ENCODE measurements around the gene RMC1. TPM values are rescaled to one million over a fixed set of nuclear protein-coding genes. Genes with fewer than 3 reads are reported as not detected.
"Not testable (repeated sequence)": the region's sequence is repeated elsewhere in the genome, so short reads cannot be mapped to it uniquely, and the experiment has no call there.

The RMC1 gene
- total and polyA plus RNA-seq, 5 donors, result 12.2 to 17.6 (median 14.1) TPM

DNA sequence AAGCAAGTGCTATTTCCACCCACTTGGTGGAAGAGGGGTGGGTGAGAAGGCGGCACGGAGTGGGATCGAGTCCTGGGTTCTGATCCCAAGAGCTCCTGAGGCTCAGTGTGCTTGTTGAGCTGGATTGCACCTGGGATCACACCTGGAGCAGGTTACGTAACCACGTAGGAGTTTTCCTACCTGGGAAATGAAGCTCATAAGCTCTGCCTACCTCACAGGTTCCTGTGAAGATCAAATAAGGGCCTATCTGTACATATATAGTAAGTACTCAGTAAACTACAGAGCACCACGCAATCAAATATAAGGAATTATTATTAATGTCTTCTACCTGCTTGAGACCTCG is 72.0 kb downstream of the RMC1 start:
- 96% methylated on average over 7 of the region's 7 CpGs for WGBS
- intact Hi-C loops (cut with DNase I), result no loop called here
- Histone ChIP-seq H3K27me3 (ENCODE audit: control insufficient read depth, insufficient read depth) (no peaks in the 10 kb centered on the region), H3K27ac (ENCODE audit: low read length) (no peak overlapping the region), H3K4me1 (ENCODE audit: control insufficient read depth, insufficient read depth, low read length) (peaks cover 4% of the 10 kb centered on the region), H3K4me3 (ENCODE audit: low read length) (no peak overlapping the region), H3K9me3 (ENCODE audit: control insufficient read depth, low read length) (no peaks in the 10 kb centered on the region)
- no peak for DNase-seq
- ATAC-seq, result no peak

DNA sequence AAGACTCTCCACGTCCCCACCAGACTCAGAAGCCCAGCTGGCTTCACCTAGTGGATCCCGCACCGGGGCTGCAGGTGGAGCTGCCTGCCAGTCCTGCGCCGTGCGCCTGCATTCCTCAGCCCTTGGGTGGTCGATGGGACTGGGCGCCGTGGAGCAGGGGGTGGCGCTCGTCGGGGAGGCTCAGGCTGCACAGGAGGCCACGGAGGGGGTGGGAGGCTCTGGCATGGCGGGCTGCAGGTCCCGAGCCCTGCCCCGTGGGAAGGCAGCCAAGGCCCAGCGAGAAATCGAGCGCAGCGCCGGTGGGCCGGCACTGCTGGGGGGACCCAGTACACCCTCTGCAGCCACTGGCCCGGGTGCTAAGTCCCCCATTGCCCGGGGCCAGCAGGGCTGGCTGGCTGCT is 74.2 kb downstream of the RMC1 start:
- 97% methylated on average over 24 of the region's 24 CpGs for WGBS
- H3K27ac ChIP-seq (ENCODE audit: low read length); H3K27me3 ChIP-seq (ENCODE audit: control insufficient read depth, insufficient read depth); H3K4me3 ChIP-seq (ENCODE audit: low read length); intact Hi-C loops (cut with DNase I); ATAC-seq; H3K9me3 ChIP-seq (ENCODE audit: control insufficient read depth, low read length); DNase-seq: not testable (repeated sequence)
- peaks cover 11% of the 10 kb centered on the region for H3K4me1 ChIP-seq (ENCODE audit: control insufficient read depth, insufficient read depth, low read length)

DNA sequence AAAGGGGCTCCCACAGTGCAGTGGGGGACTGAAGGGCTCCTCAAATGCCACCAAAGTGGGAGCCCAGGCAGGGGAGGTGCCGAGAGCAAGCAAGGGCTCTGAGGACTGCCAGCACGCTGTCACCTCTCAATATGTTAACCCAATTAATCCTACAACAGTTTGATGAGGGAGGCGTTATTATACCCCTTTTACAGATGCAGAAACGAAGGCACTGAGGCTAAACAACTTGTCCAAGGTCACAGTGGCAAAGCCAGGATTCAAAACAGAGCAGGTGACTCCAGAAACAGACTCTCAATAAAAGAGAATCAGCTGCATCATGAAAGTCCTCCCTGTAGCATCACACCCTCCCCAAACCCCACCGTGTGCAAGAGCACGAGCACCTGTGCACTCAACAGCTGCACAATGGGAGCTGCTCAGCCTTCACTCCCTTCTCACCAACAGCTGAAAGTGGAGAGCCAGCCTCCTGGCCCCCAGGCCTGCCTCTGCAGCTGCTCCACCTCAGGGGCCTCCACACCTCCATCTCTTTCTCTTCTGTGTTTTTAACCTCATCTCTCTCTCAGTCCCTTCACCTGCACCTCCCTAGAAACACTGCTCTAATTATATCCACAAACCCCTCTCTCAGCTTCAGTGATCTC is 74.9 kb downstream of the RMC1 start:
- no peak overlapping the region for H3K27ac ChIP-seq (ENCODE audit: low read length)
- no peak overlapping the region for H3K4me3 ChIP-seq (ENCODE audit: low read length)
- no peaks in the 10 kb centered on the region for H3K27me3 ChIP-seq (ENCODE audit: control insufficient read depth, insufficient read depth)
- H3K9me3 ChIP-seq (ENCODE audit: control insufficient read depth, low read length), result no peaks in the 10 kb centered on the region
- DNase-seq (no peak), ATAC-seq (no peak)
- H3K4me1 ChIP-seq (ENCODE audit: control insufficient read depth, insufficient read depth, low read length), result peaks cover 13% of the 10 kb centered on the region
- intact Hi-C loops (cut with DNase I), result no loop called here
- 90% methylated on average over 6 of the region's 6 CpGs for WGBS

DNA sequence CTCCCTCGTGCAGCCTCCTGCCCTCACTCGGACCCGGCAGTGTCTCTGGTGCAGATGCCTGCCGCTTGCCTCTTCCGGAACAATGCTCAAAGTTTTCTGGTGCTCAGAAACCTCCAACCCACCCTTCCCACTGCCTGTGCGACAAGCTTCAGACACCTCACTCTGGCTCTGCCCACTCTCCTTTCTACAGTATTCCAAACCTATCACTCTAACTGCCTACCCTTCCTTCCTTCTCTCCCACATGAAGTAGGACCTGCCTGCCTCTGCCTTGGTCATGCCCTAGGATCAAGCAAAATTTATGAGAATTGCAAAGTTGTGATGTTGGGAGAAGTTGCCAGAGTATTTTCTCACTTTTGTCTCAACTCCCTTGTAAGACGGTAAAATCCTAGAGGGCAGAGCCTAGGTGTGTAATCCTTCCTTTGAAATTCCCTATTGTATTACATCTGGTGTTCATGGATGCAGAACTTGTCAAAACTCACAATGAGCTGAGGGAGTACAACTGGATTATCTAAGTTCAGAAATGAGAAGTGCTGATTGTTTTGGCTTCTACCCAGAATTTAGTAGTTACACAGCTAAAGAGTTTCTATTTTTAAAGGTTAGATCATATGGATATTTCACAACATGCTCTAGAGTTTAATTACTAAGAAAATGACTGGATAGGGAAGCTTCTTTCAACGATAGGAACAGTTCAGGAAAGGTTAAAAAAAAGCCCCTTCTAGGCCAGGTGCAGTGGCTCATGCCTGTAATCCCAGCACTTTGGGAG is 75.8 kb downstream of the RMC1 start:
- no peaks in the 10 kb centered on the region for H3K27me3 ChIP-seq (ENCODE audit: control insufficient read depth, insufficient read depth)
- 85% methylated on average over 8 of the region's 8 CpGs for WGBS
- DNase-seq (no peak), ATAC-seq (peak in 1 of 2 donors; percentile 40)
- intact Hi-C loops (cut with DNase I), result no loop called here
- peaks cover 13% of the 10 kb centered on the region for H3K4me1 ChIP-seq (ENCODE audit: control insufficient read depth, insufficient read depth, low read length)
- no peaks in the 10 kb centered on the region for H3K9me3 ChIP-seq (ENCODE audit: control insufficient read depth, low read length)
- H3K27ac ChIP-seq (ENCODE audit: low read length), result no peak overlapping the region
- H3K4me3 ChIP-seq (ENCODE audit: low read length), result no peak overlapping the region

DNA sequence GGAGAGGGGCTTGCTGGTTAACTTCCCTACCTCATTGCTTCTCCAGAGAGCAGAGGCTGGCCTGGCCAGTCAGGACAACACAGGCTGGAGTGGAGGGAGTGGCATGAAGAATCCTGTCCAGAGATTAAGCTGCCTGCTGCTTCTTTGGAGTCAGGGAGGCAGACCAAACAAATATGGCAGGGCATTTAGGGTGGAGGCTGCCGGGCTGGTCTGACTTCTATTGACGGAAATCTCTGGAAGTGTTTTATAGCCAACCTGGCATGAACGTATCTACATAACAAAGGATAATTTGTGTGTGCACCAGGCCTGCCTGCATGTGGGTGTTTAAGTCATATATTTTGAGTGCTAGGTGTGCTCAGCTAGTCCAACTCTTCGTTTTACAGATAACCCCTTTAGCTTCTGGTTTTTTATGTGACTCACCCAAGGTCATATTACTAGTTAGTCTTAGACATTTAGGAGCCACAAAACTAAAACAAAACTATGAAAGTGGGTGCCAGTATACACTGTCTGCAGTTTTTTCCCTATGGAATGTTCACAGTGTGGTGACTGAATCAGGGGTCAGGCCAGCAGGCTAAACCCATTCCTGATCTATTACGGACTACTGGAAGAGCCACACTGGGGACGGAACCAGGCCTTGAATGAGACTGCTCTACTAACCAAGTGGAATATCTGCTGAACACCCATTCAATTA is 77.5 kb downstream of the RMC1 start:
- DNase-seq (no peak), ATAC-seq (no peak)
- intact Hi-C loops (cut with DNase I), result loop anchor here in 1 of 4 donors (10.0 kb wide), 1 partner anchor 66 kb away; no protein-coding TSS in a partner anchor
- H3K4me3 ChIP-seq (ENCODE audit: low read length), result no peak overlapping the region
- no peaks in the 10 kb centered on the region for H3K27me3 ChIP-seq (ENCODE audit: control insufficient read depth, insufficient read depth)
- WGBS, result 90% methylated on average over 6 of the region's 6 CpGs
- H3K9me3 ChIP-seq (ENCODE audit: control insufficient read depth, low read length), result no peaks in the 10 kb centered on the region
- H3K27ac ChIP-seq (ENCODE audit: low read length), result no peak overlapping the region
- H3K4me1 ChIP-seq (ENCODE audit: control insufficient read depth, insufficient read depth, low read length), result peaks cover 13% of the 10 kb centered on the region

Other genes starting within 250 kb of the RMC1 start
- gene RIOK3, start 50.2 kb upstream of the RMC1 start, total RNA-seq, result 10 to 100 TPM; 49.0 to 52.3 (median 50.8) TPM
- gene RIOK3, start 50.2 kb upstream of the RMC1 start, polyA plus RNA-seq, result 31.3 TPM
- gene NPC1, start 83.0 kb downstream of the RMC1 start, total RNA-seq, result 10 to 100 TPM; 13.4 to 22.1 (median 15.7) TPM
- gene NPC1, start 83.0 kb downstream of the RMC1 start, polyA plus RNA-seq, result 12.8 TPM
- gene ANKRD29, start 159.4 kb downstream of the RMC1 start, total RNA-seq, result 1 to 10 TPM; 3.1 to 3.9 (median 3.4) TPM
- gene ANKRD29, start 159.4 kb downstream of the RMC1 start, polyA plus RNA-seq, result 3.2 TPM
- 1 to 10 TPM; 3.6 to 5.4 (median 4.5) TPM for gene LAMA3, start 185.9 kb downstream of the RMC1 start, total RNA-seq
- 1.7 TPM for gene LAMA3, start 185.9 kb downstream of the RMC1 start, polyA plus RNA-seq